DMS114 treated with DMSO at 0.1 percent for 48 hours (cell line): ENCODE measurements around the gene RPL10.
"Not testable (repeated sequence)": the region's sequence is repeated elsewhere in the genome, so short reads cannot be mapped to it uniquely, and the experiment has no call there.

Source experiments
- DNase-seq: peaks from one replicate; lab custom pipeline; 2025; ENCODE audit not compliant: unreplicated experiment; lab: John Stamatoyannopoulos, UW

RPL10 gene

DNA sequence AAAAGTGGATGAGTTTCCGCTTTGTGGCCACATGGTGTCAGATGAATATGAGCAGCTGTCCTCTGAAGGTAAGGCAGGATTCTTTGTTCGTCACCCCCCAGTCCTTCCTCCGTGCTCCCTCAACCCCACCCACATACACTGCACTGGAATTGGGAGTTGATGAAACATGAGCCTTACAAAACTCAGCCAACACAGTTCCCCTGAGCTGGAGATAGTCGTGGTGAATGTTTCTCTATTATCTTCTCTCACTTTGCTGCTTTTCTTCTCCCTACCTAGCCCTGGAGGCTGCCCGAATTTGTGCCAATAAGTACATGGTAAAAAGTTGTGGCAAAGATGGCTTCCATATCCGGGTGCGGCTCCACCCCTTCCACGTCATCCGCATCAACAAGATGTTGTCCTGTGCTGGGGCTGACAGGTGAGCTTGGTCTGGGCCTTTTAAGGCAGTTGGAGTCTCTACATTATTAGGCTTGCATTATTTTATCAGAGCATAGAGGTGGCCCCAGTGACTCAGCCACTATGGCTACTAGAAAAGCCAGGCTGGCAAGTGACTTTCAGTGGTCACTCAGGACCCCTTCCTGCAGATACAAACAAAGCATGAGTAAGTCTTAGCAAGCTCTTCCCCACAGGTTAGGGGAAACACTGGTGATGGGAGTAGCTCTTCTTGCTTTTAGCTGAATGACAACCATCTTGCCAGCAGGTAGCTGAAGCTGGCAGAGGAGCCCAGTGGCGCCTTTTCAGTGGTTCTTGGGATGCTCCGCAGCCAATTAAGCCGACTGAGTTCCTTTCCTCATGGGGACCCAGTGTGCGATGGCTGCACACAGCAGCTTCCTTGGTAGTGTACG, 1.6 kb downstream of the RPL10 start:
- no peak for DNase-seq

GRCh38 chrX:154400369-154400817, 2.2 kb downstream of the RPL10 start:
- not testable (repeated sequence) for DNase-seq

DNA sequence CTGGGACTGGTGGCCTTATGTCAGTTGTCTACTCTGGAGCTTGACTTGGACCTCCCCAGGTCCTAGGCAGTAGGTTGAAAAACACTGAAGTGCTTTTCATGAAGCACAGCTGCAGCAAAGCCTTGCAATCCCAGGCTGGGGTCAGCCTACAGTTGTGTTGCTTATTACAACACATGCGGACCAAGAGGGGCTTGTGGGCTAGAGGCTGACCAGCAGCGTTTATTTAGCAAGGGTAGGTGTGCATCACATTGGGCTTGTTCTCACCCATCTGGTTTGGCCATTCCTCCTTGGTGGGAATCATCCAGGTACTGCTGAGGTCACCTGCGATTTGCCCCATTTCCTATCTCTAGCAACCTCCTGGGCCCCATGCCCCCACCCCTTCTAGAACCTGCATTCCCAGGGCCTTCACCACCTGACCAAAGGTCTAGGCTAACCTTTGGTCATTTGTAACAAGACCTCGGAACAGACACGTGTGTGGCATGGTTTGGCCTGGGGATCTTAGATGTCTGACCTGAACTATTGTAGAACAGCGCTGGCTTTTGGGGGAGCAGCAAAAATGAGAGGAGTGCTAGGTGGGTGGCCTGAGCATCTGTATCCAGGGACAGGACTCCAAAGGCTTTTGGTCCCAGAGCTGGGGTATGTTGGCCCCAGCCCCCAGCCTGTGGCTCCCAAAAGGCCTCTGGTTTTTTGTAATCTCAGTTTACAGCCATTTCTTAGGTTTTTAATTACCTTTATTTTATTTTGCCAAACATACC, 3.0 kb downstream of the RPL10 start:
- no peak for DNase-seq

DNA sequence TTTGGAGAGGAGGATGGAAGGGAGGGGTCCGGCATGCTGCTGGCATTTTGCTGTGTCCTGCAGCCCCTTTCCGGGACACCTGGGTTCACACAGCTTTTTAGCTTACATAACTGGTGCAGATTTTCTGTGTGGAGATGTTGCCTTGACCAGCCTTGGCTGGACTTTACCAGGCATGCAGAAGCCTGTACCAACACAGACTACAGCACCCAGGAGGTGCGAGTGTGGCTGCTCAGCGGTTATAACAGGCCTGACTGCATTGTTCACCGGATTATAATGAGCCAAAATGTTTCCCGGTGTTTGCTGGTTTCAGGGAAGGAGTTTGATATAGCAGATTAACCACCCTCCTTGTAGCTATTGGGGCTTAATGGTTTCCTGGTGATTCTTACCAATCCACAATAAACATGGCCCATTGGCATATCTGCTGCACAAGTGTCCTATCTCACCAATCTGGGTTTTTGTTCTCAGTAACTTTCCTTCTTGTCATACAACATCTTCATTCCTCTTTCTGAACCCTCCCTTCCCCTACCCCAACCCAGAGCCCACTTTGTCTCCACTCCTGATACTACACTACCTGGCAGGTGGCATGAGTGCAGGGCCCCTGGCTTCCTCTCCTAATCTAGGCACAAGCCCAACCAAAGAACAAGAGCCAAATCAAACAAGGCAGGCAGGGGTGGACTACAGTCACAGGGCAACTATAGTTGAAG, 3.9 kb downstream of the RPL10 start:
- no peak for DNase-seq

GRCh38 chrX:154402622-154403127, 4.5 kb downstream of the RPL10 start:
- no peak for DNase-seq

- DNase-seq, result no peak
These were observed 5.0 kb downstream of the RPL10 start for GRCh38 chrX:154403192-154403591.

- no peak for DNase-seq
These were observed 5.7 kb downstream of the RPL10 start for GRCh38 chrX:154403858-154404257.

DNA sequence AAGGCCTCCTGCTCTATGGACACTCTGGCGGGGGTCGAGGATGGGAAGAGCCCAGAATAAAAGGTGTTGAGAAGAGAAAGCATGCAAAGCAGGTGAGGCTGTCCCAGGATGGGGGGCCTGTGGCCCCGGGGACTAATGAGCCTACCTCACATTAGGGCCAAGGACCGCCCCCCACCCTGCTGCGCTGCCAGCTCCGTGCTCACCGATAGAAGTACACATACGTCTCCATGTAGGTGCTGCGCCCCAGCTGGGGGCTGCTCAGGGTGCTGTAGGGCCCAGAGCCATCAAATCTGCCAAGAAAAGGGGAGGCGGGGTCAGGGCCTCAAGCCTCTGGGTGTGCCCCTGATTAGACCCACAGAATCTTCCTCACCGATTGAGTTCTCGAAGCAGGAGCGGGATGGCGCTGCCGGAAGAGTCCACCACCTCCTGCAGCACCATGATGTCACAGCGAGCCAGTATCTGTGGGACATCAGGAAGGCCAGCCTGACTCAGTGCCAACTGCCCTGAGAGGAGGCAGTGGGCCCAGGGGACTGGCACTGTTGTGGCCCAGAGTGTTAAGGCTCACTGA, 6.5 kb downstream of the RPL10 start:
- DNase-seq, result no peak

- DNase-seq, result no peak
These were observed 10.6 kb downstream of the RPL10 start for GRCh38 chrX:154408659-154409221.

GRCh38 chrX:154409222-154409871, 11.2 kb downstream of the RPL10 start, which contains the start of gene DNASE1L1:
TSS of gene DNASE1L1 (minus strand) at chrX:154409254. CDS start at chrX:154405568, 3,686 bp downstream.
- no peak for DNase-seq

GRCh38 chrX:154411981-154412340, 13.8 kb downstream of the RPL10 start:
- DNase-seq, result no peak

DNA sequence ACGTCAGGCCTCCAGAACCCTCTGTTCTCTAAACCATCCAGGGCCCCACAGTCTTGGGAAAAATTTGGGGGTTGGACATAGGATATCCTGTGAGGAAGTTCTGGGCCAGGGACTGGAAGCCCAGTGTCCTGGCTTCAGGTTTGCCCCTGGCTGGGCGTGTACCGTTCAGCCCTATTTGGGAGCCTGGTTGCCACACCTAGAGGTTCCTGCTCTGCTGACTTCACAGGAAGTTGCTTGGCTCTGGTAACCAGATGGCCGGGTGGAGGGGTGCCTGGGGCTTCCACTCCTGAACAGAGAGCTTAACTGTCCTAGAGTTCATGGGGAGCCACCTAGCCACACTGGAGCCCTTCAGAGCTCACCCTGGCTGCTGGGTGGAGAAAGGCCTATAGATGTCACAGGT, 14.3 kb downstream of the RPL10 start:
- DNase-seq, result no peak

GRCh38 chrX:154413142-154413541, 15.0 kb downstream of the RPL10 start:
- no peak for DNase-seq

DNA sequence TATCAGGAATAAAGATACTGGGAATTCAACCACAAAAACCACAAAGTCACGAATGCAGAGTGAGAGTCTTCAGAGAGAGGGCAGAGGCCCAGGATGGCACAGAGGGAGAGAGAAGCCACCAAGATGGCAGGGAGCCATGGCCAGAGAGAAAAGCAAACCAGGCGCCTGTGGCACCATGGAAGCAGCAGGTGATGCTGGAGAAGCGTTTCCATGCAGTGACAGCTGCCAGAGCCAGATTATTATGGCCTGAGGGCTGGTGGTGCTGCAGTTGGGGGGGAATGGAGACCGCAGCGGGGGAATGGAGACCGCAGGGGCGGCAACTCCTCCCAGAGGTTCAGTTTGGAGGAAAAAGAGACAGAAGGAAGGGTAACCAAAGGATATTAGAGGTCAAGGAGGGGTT, 19.0 kb downstream of the RPL10 start:
- no peak for DNase-seq

DNA sequence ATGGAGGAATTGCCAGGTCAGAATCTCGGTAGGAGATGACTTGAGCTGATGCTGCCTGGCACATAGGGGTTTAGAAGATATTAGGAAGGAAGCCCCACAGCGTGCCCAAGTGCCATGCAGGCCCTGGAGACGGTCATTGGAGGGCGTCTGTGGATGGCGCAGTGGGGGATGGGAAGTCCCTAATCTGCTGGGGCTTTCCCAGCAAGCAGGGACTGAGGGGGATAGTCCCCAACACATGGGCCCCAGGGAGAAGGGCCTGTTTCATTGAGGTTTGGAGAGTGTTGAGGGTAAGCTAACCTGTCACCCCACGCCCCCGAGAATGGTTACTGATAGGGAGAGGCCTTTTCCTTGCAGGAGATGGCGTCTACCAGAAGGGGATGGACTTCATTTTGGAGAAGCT, 21.0 kb downstream of the RPL10 start:
- no peak for DNase-seq

GRCh38 chrX:154419688-154420401, 21.7 kb downstream of the RPL10 start:
- DNase-seq, result no peak

GRCh38 chrX:154420402-154420756, 22.2 kb downstream of the RPL10 start:
- DNase-seq, result no peak

GRCh38 chrX:154426916-154427770, 29.0 kb downstream of the RPL10 start:
- no peak for DNase-seq
